ENCODE measurements around the gene CREM.
"Not testable (repeated sequence)": the region's sequence is repeated elsewhere in the genome, so short reads cannot be mapped to it uniquely, and the experiment has no call there.

CREM gene

GRCh38 chr10:35126530-35127288 is at the start of gene CREM:
TSS of gene CREM (plus strand) at chr10:35126846. CDS start at chr10:35137836, 10,990 bp downstream.
- peak; percentile 72 for TF ChIP-seq CTCF (conservative IDR thresholded peaks at IDR 0.05; ENCODE audit: low read depth, low read length)
- peak; percentile 85 for DNase-seq (ENCODE audit: low read depth)
- peak within 1 kb of the TSS; percentile 89 for H3K4me3 ChIP-seq (ENCODE audit: low read length)

DNA sequence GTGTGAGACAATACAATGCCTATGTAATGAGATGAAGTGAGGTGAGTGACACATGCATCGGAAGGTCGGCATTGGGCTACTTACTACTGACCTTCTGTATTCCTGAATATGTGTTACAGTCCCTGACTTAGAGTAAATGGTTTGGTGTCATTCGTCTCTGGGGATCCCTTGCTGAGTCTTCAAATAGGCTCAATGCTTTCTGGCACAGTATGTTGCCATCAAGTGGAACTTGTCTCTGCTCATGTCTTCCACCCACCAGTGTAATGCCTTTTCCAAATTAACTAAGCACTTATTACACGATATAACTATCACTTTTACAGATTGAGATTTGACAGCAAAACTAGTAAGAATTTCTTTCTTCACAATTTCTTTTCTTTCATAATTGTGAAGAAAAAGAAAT is 47.4 kb upstream of the CREM start:
- no peak overlapping the region for H3K4me3 ChIP-seq (ENCODE audit: low read length)
- no peak for DNase-seq (ENCODE audit: low read depth)
- no peak for TF ChIP-seq CTCF (conservative IDR thresholded peaks at IDR 0.05; ENCODE audit: low read depth, low read length)

DNA sequence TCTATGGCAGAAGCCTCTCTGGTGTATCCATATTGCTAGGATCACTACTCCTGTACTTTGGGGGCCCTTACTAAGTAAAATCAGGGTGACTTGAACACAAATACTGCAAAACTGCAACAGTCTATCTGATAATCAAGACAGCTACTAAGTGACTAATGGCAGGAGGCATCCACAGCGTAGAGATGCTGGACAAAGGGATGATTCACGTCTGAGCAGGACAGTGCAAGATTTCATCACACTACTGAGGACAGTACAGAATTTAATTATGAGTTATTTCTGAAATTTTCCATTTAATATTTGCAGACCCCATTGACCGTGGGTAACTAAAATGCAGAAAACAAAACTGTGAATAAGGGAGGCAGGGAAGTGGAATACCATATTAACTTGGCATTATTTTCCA is 46.9 kb upstream of the CREM start:
- DNase-seq (ENCODE audit: low read depth), result no peak
- H3K4me3 ChIP-seq (ENCODE audit: low read length), result no peak overlapping the region
- no peak for TF ChIP-seq CTCF (conservative IDR thresholded peaks at IDR 0.05; ENCODE audit: low read depth, low read length)

- DNase-seq (ENCODE audit: low read depth); H3K4me3 ChIP-seq (ENCODE audit: low read length): not testable (repeated sequence)
Observed at GRCh38 chr10:35080261-35080660, 46.4 kb upstream of the CREM start.

DNA sequence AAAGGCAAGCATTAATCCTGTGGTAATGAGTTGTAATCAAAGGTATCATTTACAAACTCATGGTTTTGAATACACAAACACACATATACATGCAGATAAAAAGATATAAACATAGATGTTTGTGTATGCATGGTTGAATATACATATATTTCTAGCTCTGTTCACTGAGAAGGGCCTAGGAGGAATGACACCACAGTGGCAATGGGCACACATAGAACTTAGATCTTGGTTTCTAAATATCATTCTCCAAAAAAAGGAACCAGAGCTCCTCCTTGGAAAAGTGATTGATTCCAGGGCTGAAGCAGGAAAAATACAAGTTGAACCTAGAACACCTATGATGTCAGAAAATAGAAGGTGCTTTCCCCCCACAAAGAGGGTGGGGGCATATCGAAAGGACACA is 43.4 kb upstream of the CREM start:
- no peak for DNase-seq (ENCODE audit: low read depth)
- H3K4me3 ChIP-seq (ENCODE audit: low read length), result no peak overlapping the region
- TF ChIP-seq CTCF (conservative IDR thresholded peaks at IDR 0.05; ENCODE audit: low read depth, low read length), result no peak

GRCh38 chr10:35089611-35090161 is 37.0 kb upstream of the CREM start:
- no peak for TF ChIP-seq CTCF (conservative IDR thresholded peaks at IDR 0.05; ENCODE audit: low read depth, low read length)
- DNase-seq (ENCODE audit: low read depth), result no peak

GRCh38 chr10:35090162-35090954 is 36.3 kb upstream of the CREM start, which contains the start of gene CUL2:
TSS of gene CUL2 (minus strand) at chr10:35090341. CDS start at chr10:35071317, 19,024 bp downstream.
- DNase-seq (ENCODE audit: low read depth), result peak; percentile 86
- no peak for TF ChIP-seq CTCF (conservative IDR thresholded peaks at IDR 0.05; ENCODE audit: low read depth, low read length)
- peak within 1 kb of the TSS; percentile 81 for H3K4me3 ChIP-seq (ENCODE audit: low read length)

More at GRCh38 chr10:35089611-35090161, 37.0 kb upstream of the CREM start:
- H3K4me3 ChIP-seq (ENCODE audit: low read length), result peak overlapping the region; percentile 81

Data from retinal pigment epithelial cell (primary cell).